BLaER1 treated with 17β-estradiol and CSF1 and Interleukin-3, amounts not matched to agents 10 nM and 100 nM (cell line): ENCODE data around the gene PPP2R2C.

Source experiments
- H3K27ac ChIP-seq, 11 experiments: shearing (Covaris generic); formaldehyde crosslinking; 2 replicates each; pipeline ENCODE4 v1.8.1; 2022
- H3K27me3 ChIP-seq, 11 experiments: shearing (Covaris generic); formaldehyde crosslinking; 2 replicates each; pipeline ENCODE4 v1.8.1; 2022
- H3K36me3 ChIP-seq, 11 experiments: shearing (Covaris generic); formaldehyde crosslinking; 2 replicates each; pipeline ENCODE4 v1.8.1; 2022
- H3K4me1 ChIP-seq, 10 experiments: shearing (Covaris generic); formaldehyde crosslinking; 2 replicates each; pipeline ENCODE4 v1.8.1; 2022
- H3K4me2 ChIP-seq, 11 experiments: shearing (Covaris generic); formaldehyde crosslinking; 2 replicates each; pipeline ENCODE4 v1.8.1; 2022
- H3K4me3 ChIP-seq, 10 experiments: shearing (Covaris generic); formaldehyde crosslinking; 2 replicates each; pipeline ENCODE4 v1.8.1; 2022
- H3K9ac ChIP-seq, 11 experiments: shearing (Covaris generic); formaldehyde crosslinking; 2 replicates each; pipeline ENCODE4 v1.8.1; 2022
- H3K9me3 ChIP-seq, 11 experiments: shearing (Covaris generic); formaldehyde crosslinking; replicated peaks in 1 of 11; 2 replicates each; pipeline ENCODE4 v1.8.1; 2022
- H4K20me1 ChIP-seq, 11 experiments: shearing (Covaris generic); formaldehyde crosslinking; 2 replicates each; pipeline ENCODE4 v1.8.1; 2022
- Cebpa-rat ChIP-seq, 11 experiments: shearing (Covaris generic); IDR thresholded peaks; 2 replicates each; pipeline ENCODE4 v1.8.1; 2022

PPP2R2C gene

GRCh38 chr4:6456450-6456849 lies 16.0 kb downstream of the PPP2R2C start:
- no peaks in the 10 kb centered on the region for H3K36me3 ChIP-seq
- H3K9me3 ChIP-seq: peaks cover 0 to 12% (median 4%) of the 10 kb centered on the region in 11 experiments; a peak in 5 of 22 replicates
- H3K4me2 ChIP-seq: no peak overlapping the region
- H3K27ac ChIP-seq: no peak overlapping the region
- H3K9ac ChIP-seq: no peak overlapping the region
- no peak for TF ChIP-seq Cebpa-rat (IDR thresholded peaks at IDR 0.05)
- H3K27me3 ChIP-seq: no peaks in the 10 kb centered on the region
- no peaks in the 10 kb centered on the region; a peak in 1 of 22 replicates for H4K20me1 ChIP-seq
- H3K4me3 ChIP-seq: no peak overlapping the region
- H3K4me1 ChIP-seq: no peaks in the 10 kb centered on the region

GRCh38 chr4:6454112-6454910 lies 18.1 kb downstream of the PPP2R2C start:
- Histone ChIP-seq H3K4me3 (no peak overlapping the region), H3K9ac (no peak overlapping the region), H3K4me2 (no peak overlapping the region), H3K36me3 (no peaks in the 10 kb centered on the region), H4K20me1 (no peaks in the 10 kb centered on the region; a peak in 2 of 22 replicates), H3K9me3 (peaks cover 0 to 11% (median 4%) of the 10 kb centered on the region in 11 experiments; a peak in 5 of 22 replicates), H3K27ac (no peak overlapping the region), H3K4me1 (peaks cover 0 to 6% (median 3%) of the 10 kb centered on the region in 10 experiments; a peak in 13 of 20 replicates), H3K27me3 (peaks cover 0 to 2% (median 0%) of the 10 kb centered on the region in 11 experiments; a peak in 1 of 22 replicates)
- no peak for TF ChIP-seq Cebpa-rat (IDR thresholded peaks at IDR 0.05)

- H4K20me1 ChIP-seq: peaks cover 0 to 4% (median 0%) of the 10 kb centered on the region in 11 experiments; a peak in 4 of 22 replicates
- H3K27ac ChIP-seq: no peak overlapping the region
- no peaks in the 10 kb centered on the region for H3K36me3 ChIP-seq
- H3K9me3 ChIP-seq: peaks cover 0 to 4% (median 0%) of the 10 kb centered on the region in 11 experiments; a peak in 3 of 22 replicates
- peaks cover 3 to 13% (median 10%) of the 10 kb centered on the region in 10 experiments for H3K4me1 ChIP-seq
- H3K9ac ChIP-seq: no peak overlapping the region
- no peak overlapping the region for H3K4me2 ChIP-seq
- no peak for TF ChIP-seq Cebpa-rat (IDR thresholded peaks at IDR 0.05)
- H3K27me3 ChIP-seq: peaks cover 0 to 9% (median 0%) of the 10 kb centered on the region in 11 experiments; a peak in 6 of 22 replicates
- no peak overlapping the region for H3K4me3 ChIP-seq
Observed at GRCh38 chr4:6453688-6453990, 18.8 kb downstream of the PPP2R2C start.

- Histone ChIP-seq H4K20me1 (peaks cover 0 to 10% (median 0%) of the 10 kb centered on the region in 11 experiments; a peak in 5 of 22 replicates), H3K4me2 (no peak overlapping the region), H3K4me1 (peaks cover 8 to 19% (median 15%) of the 10 kb centered on the region in 10 experiments), H3K9ac (no peak overlapping the region), H3K4me3 (no peak overlapping the region), H3K27me3 (peaks cover 0 to 14% (median 4%) of the 10 kb centered on the region in 11 experiments; a peak in 12 of 22 replicates), H3K27ac (no peak overlapping the region), H3K36me3 (no peaks in the 10 kb centered on the region), H3K9me3 (no peaks in the 10 kb centered on the region)
- no peak for TF ChIP-seq Cebpa-rat (IDR thresholded peaks at IDR 0.05)
Observed at GRCh38 chr4:6452897-6453687, 19.3 kb downstream of the PPP2R2C start.

DNA sequence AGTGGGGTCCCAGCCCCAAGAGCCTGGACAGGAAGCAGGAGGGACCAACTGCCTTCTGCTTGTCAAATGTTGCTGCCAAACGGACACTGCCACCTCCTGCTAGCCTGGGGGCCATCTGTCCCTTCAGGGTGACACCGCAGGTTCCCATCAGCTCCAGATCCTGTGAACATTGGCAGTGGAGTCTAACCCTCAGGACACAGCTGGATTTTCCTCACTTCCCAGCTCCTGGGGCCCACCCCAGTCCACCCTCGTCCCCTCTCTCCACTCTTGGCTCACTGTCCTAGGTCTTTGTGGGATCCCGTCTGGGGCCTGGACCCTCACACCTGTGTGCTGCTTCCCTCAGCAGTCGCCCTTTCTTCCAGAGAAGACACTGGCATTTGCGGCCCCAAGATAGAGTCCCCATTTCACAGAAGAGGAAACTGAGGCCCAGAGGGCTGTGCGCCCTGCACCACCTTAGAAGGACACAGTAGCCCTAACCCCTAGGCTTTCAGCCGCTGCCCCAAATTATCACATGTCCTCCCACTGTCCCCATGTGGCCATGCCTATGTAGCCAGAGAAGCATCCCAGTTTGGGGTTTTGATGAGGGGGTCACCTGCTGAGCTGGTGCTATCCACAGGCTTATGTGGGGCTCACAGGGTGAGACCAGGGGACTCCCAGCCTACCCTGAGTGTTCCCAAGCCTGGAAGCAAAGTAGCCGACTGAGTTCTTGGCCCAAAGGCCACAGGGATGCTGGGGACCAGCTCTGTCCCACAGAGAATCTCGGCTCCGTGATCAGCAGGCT lies 20.1 kb downstream of the PPP2R2C start:
- Histone ChIP-seq H3K9ac (no peak overlapping the region), H3K9me3 (no peaks in the 10 kb centered on the region), H3K4me1 (peaks cover 14 to 26% (median 23%) of the 10 kb centered on the region in 10 experiments), H4K20me1 (peaks cover 0 to 13% (median 0%) of the 10 kb centered on the region in 11 experiments; a peak in 5 of 22 replicates), H3K4me2 (no peak overlapping the region), H3K27me3 (peaks cover 0 to 21% (median 9%) of the 10 kb centered on the region in 11 experiments; a peak in 12 of 22 replicates), H3K36me3 (no peaks in the 10 kb centered on the region), H3K4me3 (no peak overlapping the region), H3K27ac (no peak overlapping the region)
- no peak for TF ChIP-seq Cebpa-rat (IDR thresholded peaks at IDR 0.05)

GRCh38 chr4:6451309-6451708 lies 21.1 kb downstream of the PPP2R2C start:
- Histone ChIP-seq H3K27me3 (peaks cover 0 to 21% (median 9%) of the 10 kb centered on the region in 11 experiments; a peak in 12 of 22 replicates), H3K4me1 (peaks cover 24 to 36% (median 33%) of the 10 kb centered on the region in 10 experiments), H3K9me3 (no peaks in the 10 kb centered on the region), H3K36me3 (no peaks in the 10 kb centered on the region), H3K9ac (no peak overlapping the region), H3K4me3 (no peak overlapping the region), H3K27ac (no peak overlapping the region), H4K20me1 (peaks cover 0 to 13% (median 0%) of the 10 kb centered on the region in 11 experiments; a peak in 5 of 22 replicates), H3K4me2 (no peak overlapping the region)
- no peak for TF ChIP-seq Cebpa-rat (IDR thresholded peaks at IDR 0.05)

DNA sequence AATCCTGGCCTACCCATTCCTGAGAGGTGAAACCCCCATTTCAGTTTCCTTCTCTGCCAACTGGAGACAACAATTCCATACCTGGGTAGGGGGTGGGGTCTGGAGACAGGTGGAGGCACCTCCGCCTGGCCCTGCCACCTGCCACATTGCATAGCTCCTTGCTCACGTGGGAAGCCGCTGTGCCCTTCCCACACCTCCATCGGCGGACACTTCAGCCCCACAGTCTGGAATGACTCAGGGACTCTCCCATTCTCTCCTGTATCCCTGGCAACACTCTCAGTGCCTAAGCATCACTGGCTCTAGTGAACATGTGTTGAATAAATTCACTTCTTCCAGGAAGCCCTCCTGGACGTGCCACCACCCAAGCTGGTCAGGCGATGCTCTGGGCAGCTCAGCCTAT lies 21.7 kb downstream of the PPP2R2C start:
- Histone ChIP-seq H4K20me1 (peaks cover 0 to 13% (median 0%) of the 10 kb centered on the region in 11 experiments; a peak in 5 of 22 replicates), H3K36me3 (no peaks in the 10 kb centered on the region), H3K27ac (no peak overlapping the region), H3K9me3 (no peaks in the 10 kb centered on the region), H3K9ac (no peak overlapping the region), H3K27me3 (peaks cover 0 to 21% (median 9%) of the 10 kb centered on the region in 11 experiments; a peak in 12 of 22 replicates), H3K4me2 (no peak overlapping the region), H3K4me1 (peaks cover 30 to 42% (median 39%) of the 10 kb centered on the region in 10 experiments), H3K4me3 (no peak overlapping the region)
- TF ChIP-seq Cebpa-rat (IDR thresholded peaks at IDR 0.05): no peak

DNA sequence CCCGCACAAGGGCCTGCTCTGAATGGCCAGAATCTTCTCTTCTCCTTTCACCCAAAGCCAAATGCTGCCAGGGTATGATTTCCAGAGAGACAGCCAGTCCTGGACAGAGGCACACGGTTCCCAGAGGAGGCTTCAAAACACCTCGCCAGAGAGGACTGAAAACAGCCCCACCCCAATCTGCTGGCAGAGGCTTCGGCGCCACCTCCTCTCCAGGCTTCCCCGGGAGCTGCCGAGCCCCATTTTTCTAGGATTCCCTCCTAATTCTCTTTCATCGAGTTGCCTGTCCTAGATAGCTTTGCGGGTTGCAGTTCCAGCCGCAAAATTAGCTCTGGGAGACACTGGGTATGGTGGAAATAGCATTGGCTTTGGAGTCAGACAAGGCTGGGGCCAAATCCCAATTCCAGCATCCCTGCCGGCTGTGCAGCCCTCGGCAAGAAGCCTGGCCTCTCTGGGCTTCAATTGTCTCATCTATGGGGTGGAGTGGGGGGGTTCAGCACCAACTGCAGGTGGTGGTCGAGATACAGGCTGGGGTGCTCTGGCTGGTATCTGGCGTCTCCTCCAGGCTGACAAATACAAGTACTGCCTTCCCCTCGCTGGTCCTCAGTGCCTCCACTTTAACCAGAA lies 22.6 kb downstream of the PPP2R2C start:
- no peak overlapping the region for H3K9ac ChIP-seq
- peaks cover 0 to 21% (median 9%) of the 10 kb centered on the region in 11 experiments; a peak in 12 of 22 replicates for H3K27me3 ChIP-seq
- peaks cover 0 to 13% (median 0%) of the 10 kb centered on the region in 11 experiments; a peak in 5 of 22 replicates for H4K20me1 ChIP-seq
- H3K36me3 ChIP-seq: no peaks in the 10 kb centered on the region
- peaks cover 34 to 47% (median 44%) of the 10 kb centered on the region in 10 experiments for H3K4me1 ChIP-seq
- H3K4me3 ChIP-seq: no peak overlapping the region
- TF ChIP-seq Cebpa-rat (IDR thresholded peaks at IDR 0.05): no peak
- no peak overlapping the region for H3K27ac ChIP-seq
- H3K9me3 ChIP-seq: no peaks in the 10 kb centered on the region
- H3K4me2 ChIP-seq: peak overlapping the region in 5 of 11 experiments; percentile 4 to 98 (median 96); a peak in 6 of 22 replicates
